GM10248 (cell line): ENCODE measurements around the gene CD109.

Experiments
- CTCF ChIA-PET: fragments of 300-600 bp; sonication (Branson Sonifier 250); formaldehyde crosslinking; extraction: SDS; loops from one replicate; lab custom pipeline; 2021; ENCODE audit warnings: antibody characterized with exemption; lab: Yijun Ruan, JAX
- POLR2A ChIA-PET: fragments of 350-650 bp; sonication (Branson Sonifier 250); formaldehyde crosslinking; extraction: SDS; loops from one replicate; lab custom pipeline; 2020; ENCODE audit warnings: antibody characterized with exemption; lab: Yijun Ruan, JAX
- DNase-seq: peaks from one replicate; pipeline ENCODE4 v3.0.0; 2012; ENCODE audit errors: extremely low spot score
- TF ChIP-seq, protein P1 (sequence below): IDR thresholded peaks from 2 replicates; pipeline ENCODE4 v1.5.1; 2012; ENCODE audit warnings: mild to moderate bottlenecking, low read depth; ENCODE audit errors: extremely low read depth, missing control alignments, control extremely low read depth

Gene CD109

GRCh38 chr6:73766040-73766439 lies 70.0 kb downstream of the CD109 start:
- ChIA-PET POLR2A (no interaction called here), CTCF (interaction anchor here (0.8 to 1.4 kb wide), 3 partner anchors 15 to 90 kb away, joined by 3 to 4 read pairs (median 3); no protein-coding TSS in a partner anchor)
- TF ChIP-seq, protein P1, sequence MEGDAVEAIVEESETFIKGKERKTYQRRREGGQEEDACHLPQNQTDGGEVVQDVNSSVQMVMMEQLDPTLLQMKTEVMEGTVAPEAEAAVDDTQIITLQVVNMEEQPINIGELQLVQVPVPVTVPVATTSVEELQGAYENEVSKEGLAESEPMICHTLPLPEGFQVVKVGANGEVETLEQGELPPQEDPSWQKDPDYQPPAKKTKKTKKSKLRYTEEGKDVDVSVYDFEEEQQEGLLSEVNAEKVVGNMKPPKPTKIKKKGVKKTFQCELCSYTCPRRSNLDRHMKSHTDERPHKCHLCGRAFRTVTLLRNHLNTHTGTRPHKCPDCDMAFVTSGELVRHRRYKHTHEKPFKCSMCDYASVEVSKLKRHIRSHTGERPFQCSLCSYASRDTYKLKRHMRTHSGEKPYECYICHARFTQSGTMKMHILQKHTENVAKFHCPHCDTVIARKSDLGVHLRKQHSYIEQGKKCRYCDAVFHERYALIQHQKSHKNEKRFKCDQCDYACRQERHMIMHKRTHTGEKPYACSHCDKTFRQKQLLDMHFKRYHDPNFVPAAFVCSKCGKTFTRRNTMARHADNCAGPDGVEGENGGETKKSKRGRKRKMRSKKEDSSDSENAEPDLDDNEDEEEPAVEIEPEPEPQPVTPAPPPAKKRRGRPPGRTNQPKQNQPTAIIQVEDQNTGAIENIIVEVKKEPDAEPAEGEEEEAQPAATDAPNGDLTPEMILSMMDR = no peak
- DNase-seq = no peak

DNA sequence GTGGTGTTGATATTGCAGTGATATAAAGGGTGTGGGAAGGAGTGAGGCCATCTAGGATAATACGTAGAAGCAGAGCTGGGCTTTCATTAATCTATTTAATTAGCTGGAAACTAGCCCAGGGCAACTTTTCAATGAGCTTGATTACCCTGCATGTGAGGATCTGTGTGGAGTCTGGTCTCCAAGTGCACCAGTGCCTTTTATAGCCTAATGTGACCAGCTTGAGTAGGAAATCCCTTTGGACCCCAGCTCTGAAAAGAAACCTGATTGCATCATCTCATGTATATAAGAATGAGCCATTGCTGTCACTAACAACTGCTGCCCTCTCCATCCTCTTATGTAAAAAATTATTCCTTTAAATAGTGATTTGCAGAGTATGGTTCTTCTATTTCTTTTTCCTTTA lies 72.6 kb downstream of the CD109 start:
- POLR2A ChIA-PET = no interaction called here
- DNase-seq = no peak
- CTCF ChIA-PET = interaction anchor here (0.9 to 2.7 kb wide), 9 partner anchors 8 to 93 kb away, joined by 3 to 9 read pairs (median 4); no protein-coding TSS in a partner anchor
- TF ChIP-seq, protein P1 = no peak

- no peak for DNase-seq
- TF ChIP-seq, protein P1 = no peak
- ChIA-PET CTCF (interaction anchor here (0.7 to 2.7 kb wide), 4 partner anchors 15 to 94 kb away, joined by 3 to 9 read pairs (median 6); no protein-coding TSS in a partner anchor), POLR2A (no interaction called here)
Observed at GRCh38 chr6:73769976-73770375, 74.0 kb downstream of the CD109 start.

DNA sequence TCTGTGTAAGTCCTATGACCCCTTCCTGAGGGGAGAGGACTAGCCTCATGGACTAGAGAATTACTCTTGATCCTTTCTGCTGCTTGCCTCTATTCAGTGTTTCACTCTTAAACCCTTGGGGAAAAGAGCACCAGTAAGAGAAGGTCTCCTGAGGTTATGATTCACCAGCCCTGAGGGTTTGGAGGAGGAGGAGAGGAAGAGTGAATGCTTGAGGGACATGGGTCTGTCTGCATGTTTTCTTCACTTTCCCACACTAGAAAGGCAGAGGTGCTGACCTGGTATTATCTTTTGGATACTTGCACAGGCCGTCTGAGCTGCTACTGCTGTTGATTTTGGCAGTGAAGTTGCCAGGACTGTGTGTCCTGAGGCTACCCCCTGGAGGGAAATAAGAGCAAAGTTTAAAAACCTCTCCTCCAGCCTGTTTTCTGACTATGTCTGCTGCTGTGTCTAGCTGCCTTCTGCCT lies 78.3 kb downstream of the CD109 start:
- TF ChIP-seq, protein P1 = no peak
- POLR2A ChIA-PET = no interaction called here
- CTCF ChIA-PET = interaction anchor here (0.9 to 1.7 kb wide), 4 partner anchors 9 to 41 kb away, joined by 3 to 6 read pairs (median 4); no protein-coding TSS in a partner anchor
- DNase-seq = no peak

DNA sequence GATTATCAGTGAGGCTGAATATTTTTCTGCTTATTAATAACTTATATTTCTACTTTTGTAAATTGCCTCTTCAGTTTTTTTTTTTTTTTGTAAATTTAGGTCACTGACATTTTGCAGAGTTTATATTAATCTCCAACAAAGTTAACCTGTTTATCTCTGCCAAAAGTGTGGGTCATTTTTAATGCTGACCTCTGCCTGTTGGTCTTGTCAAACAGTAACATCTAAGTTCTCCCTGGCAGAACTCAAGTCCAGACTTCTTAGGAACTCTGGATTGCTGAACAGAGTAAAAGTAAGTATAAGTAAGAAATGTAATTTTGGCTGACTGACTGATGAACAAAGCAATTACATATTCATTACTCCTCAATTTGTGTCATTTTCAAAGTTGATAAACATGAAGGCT lies 83.9 kb downstream of the CD109 start:
- POLR2A ChIA-PET = no interaction called here
- TF ChIP-seq, protein P1 = no peak
- no peak for DNase-seq
- CTCF ChIA-PET = no interaction called here

- CTCF ChIA-PET = interaction anchor here (2.3 kb wide), 1 partner anchor 11 kb away, joined by 6 read pairs; no protein-coding TSS in a partner anchor
- TF ChIP-seq, protein P1 = no peak
- POLR2A ChIA-PET = no interaction called here
- DNase-seq = no peak
Observed at GRCh38 chr6:73782911-73783310, 86.9 kb downstream of the CD109 start.
